Upper lobe of left lung (tissue), 6 donors: ENCODE measurements around the gene MALRD1. TPM values are rescaled to one million over a fixed set of nuclear protein-coding genes. Genes with fewer than 3 reads are reported as not detected.

Experiments
- ATAC-seq, 2 donors: fragments of 200-7000 bp; cut with Tn5 transposase; one replicate each; pipeline ENCODE4 v1.9.1; 2022; ENCODE audit warnings: mild to moderate bottlenecking in 2 of 2, moderate library complexity in 2 of 2; ENCODE audit not compliant: low FRiP score in 2 of 2
- DNase-seq, 2 donors: peaks; one replicate each; pipeline ENCODE4 v3.0.0-alpha.2; 2019 to 2020
- H3K27ac ChIP-seq, 4 donors: fragments of 200-600 bp; sonication (generic); one replicate each; pipeline ENCODE4 v1.5.1; 2016 to 2019
- H3K27me3 ChIP-seq, 4 donors: fragments of 200-600 bp; sonication (generic); one replicate each; pipeline ENCODE4 v1.5.1; 2017 to 2019
- H3K36me3 ChIP-seq, 4 donors: fragments of 200-600 bp; sonication (generic); one replicate each; pipeline ENCODE4 v1.5.1; 2016 to 2019
- H3K4me1 ChIP-seq, 4 donors: fragments of 200-600 bp; sonication (generic); one replicate each; pipeline ENCODE4 v1.5.1; 2018 to 2019
- H3K4me3 ChIP-seq, 4 donors: fragments of 200-600 bp; sonication (generic); one replicate each; pipeline ENCODE4 v1.5.1; 2017 to 2019; ENCODE audit warnings: mild to moderate bottlenecking in 2 of 4, moderate library complexity in 1 of 4
- H3K9me3 ChIP-seq, 4 donors: fragments of 200-600 bp; sonication (generic); one replicate each; pipeline ENCODE4 v1.5.1; 2018 to 2019
- EP300 ChIP-seq, 4 donors: sonication (generic); formaldehyde crosslinking; IDR thresholded peaks; one replicate each; pipeline ENCODE4 v1.5.1; 2017; ENCODE audit warnings: antibody characterized with exemption in 4 of 4, control low read depth in 2 of 4
- POLR2A ChIP-seq, 4 donors: fragments of 450-650 bp; IDR thresholded peaks; one replicate each; pipeline ENCODE4 v1.5.1; 2016 to 2017; ENCODE audit warnings: antibody characterized with exemption in 4 of 4, mild to moderate bottlenecking in 2 of 4
- POLR2AphosphoS5 ChIP-seq, 2 donors: sonication (generic); formaldehyde crosslinking; IDR thresholded peaks; one replicate each; pipeline ENCODE4 v1.5.1; 2017; ENCODE audit warnings: antibody characterized with exemption in 2 of 2
- WGBS, 2 donors: methylation state at CpG; one replicate each; pipeline ENCODE4 v1.1.5; 2017 to 2018; 5-methylcytosine and 5-hydroxymethylcytosine counted together
- small RNA-seq, 4 donors: library from RNA; depleted of rRNA; stranded (forward); fragments of <200 nt; gene quantifications; one replicate each; pipeline ENCODE3, GENCODE V24; 2016
- total RNA-seq, 6 donors: library from RNA; depleted of rRNA in 4 of 6; stranded (reverse); fragments of >200 nt in 4 of 6; gene quantifications; one replicate each; pipeline versions ENCODE4 v1.1.0 to v1.2.1, GENCODE V29; 2016 to 2021
- TF ChIP-seq, protein P1 (sequence below), 6 experiments: fragments of 450-650 bp in 4 of 6; fragments of 200-600 bp in 2 of 6; sonication (generic) in 2 of 6; IDR thresholded peaks; one replicate each; pipeline ENCODE4 v1.5.1; 2016 to 2019; ENCODE audit warnings: antibody characterized with exemption in 6 of 6
- donor health status: DM: no; HTN: no; CAD: no; lungs with moderate emphysema.
- donor health status: DM: no; HTN: yes; CAD: no; lungs with severe emphysema.

MALRD1 gene
- total RNA-seq, 6 donors from 2014 or later, result 2.7 to 21.0 (median 7.5) TPM

DNA sequence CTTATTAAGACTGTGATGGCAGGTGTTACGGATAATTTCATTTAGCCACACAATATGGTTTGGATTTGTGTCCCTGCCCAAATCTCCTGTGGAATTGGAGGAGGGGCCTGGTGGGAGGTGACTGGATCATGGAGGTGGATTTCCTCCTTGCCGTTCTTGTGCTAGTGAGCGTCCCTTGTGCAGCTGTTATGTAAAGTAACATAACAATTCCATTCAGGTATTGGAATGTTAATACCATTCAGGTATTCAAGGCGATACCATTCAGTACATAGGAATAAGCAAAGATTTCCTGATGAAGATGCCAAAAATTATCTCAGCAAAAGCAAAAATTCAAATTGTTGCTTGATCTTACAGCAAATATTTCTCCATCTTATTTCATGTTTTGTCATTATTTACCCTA is 735.1 kb downstream of the MALRD1 start:
- Histone ChIP-seq H3K36me3 (no peaks in the 10 kb centered on the region), H3K27me3 (no peaks in the 10 kb centered on the region), H3K9me3 (no peaks in the 10 kb centered on the region), H3K4me1 (no peaks in the 10 kb centered on the region), H3K4me3 (no peak overlapping the region), H3K27ac (no peak overlapping the region)
- DNase-seq (no peak), ATAC-seq (no peak)
- TF ChIP-seq, protein P1, sequence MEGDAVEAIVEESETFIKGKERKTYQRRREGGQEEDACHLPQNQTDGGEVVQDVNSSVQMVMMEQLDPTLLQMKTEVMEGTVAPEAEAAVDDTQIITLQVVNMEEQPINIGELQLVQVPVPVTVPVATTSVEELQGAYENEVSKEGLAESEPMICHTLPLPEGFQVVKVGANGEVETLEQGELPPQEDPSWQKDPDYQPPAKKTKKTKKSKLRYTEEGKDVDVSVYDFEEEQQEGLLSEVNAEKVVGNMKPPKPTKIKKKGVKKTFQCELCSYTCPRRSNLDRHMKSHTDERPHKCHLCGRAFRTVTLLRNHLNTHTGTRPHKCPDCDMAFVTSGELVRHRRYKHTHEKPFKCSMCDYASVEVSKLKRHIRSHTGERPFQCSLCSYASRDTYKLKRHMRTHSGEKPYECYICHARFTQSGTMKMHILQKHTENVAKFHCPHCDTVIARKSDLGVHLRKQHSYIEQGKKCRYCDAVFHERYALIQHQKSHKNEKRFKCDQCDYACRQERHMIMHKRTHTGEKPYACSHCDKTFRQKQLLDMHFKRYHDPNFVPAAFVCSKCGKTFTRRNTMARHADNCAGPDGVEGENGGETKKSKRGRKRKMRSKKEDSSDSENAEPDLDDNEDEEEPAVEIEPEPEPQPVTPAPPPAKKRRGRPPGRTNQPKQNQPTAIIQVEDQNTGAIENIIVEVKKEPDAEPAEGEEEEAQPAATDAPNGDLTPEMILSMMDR (IDR thresholded peaks at IDR 0.05), result no peak
- TF ChIP-seq EP300 (IDR thresholded peaks at IDR 0.05) (no peak), POLR2A (IDR thresholded peaks at IDR 0.05) (no peak), POLR2AphosphoS5 (IDR thresholded peaks at IDR 0.05) (no peak)
- WGBS, 2 donors, result 86 to 90% methylated on average over 4 of the region's 4 CpGs

Small RNAs within 50 kb of the gene (small RNA-seq; reads per million reads assigned to genes)
- gene AL354695.1 (0 reads per million in 4 donors), gene HMGN1P20 (0 reads per million in 4 donors), gene RF00012 (0 reads per million in 4 donors), gene RNA5SP303 (291 to 631 (median 324) reads per million in 4 donors)
